Islet precursor cell (in vitro differentiated cells): ENCODE results near the gene POMGNT2.

Source experiments
- DNase-seq: peaks from one replicate; pipeline ENCODE4 v3.0.0-alpha.2; 2018

The POMGNT2 gene

GRCh38 chr3:43102773-43103480 lies 3.0 kb downstream of the POMGNT2 start:
- no peak for DNase-seq

- DNase-seq, result no peak
Observed at GRCh38 chr3:43098761-43099160, 7.1 kb downstream of the POMGNT2 start.

GRCh38 chr3:43097400-43098080 lies 8.3 kb downstream of the POMGNT2 start:
- no peak for DNase-seq

DNA sequence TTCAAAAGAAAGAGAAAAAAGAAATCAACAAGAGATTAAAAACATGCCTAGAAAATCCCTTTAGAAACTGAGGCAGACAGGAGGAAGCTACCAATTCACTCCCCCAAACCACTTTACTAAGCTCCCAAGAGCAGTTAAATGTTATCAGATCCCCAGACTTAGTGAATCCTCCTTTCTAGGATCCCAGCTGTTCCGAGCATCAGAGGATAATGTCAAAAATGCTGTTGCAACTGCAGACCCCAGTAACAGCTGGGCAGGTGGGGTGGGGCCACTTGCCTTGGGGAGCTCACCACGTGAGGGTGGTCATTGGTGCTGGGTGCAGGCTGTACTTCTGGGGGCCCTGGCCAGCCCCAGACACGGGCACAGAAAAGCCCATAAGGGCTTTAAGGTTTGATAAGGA lies 9.1 kb downstream of the POMGNT2 start:
- DNase-seq, result no peak

- DNase-seq, result no peak
Observed at GRCh38 chr3:43095370-43095769, 10.5 kb downstream of the POMGNT2 start.

GRCh38 chr3:43094851-43095250 lies 11.0 kb downstream of the POMGNT2 start:
- no peak for DNase-seq

DNA sequence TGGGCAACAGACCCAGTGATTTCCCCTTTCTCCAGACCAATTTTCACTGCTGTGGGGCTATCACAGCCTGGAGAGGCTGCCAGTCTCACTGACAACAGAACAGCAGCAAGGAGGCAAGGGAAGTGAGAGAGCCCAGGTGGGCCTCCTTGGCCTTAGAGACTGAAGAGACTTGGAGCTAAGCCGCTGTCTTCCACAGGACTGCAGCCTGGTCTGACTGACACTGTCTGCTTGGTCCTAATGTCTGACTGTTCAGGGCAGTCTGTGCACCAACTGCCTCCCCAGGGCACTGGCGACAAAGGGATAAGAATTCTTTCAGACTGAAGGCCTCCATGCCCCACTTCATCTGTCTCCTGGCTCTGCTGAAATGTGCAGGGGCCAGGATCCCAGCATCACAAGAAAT lies 11.5 kb downstream of the POMGNT2 start:
- DNase-seq, result no peak

DNA sequence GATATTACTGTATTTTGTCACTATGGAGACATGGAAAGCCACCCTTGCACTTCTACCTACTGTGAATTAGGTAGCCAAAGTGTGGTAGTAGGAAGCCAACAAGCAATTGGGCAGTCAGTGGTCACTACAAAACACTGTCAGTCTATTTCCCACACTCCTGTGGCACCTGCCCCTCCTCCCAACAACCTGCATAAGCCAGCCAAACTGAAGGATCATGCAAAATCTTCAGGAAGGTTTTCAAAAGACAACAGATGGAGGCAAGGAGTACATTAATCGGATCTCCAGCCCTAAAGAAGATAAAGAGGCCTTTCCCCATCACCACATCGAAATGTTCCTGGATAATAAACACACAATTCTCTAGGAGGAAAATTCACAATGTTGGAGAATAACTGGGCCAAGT lies 11.9 kb downstream of the POMGNT2 start:
- no peak for DNase-seq

GRCh38 chr3:43093006-43093405 lies 12.9 kb downstream of the POMGNT2 start:
- no peak for DNase-seq

- no peak for DNase-seq
Observed at GRCh38 chr3:43091481-43091880, 14.4 kb downstream of the POMGNT2 start.

GRCh38 chr3:43090238-43090637 lies 15.6 kb downstream of the POMGNT2 start:
- DNase-seq, result no peak

GRCh38 chr3:43089081-43089480 lies 16.8 kb downstream of the POMGNT2 start:
- DNase-seq, result no peak

DNA sequence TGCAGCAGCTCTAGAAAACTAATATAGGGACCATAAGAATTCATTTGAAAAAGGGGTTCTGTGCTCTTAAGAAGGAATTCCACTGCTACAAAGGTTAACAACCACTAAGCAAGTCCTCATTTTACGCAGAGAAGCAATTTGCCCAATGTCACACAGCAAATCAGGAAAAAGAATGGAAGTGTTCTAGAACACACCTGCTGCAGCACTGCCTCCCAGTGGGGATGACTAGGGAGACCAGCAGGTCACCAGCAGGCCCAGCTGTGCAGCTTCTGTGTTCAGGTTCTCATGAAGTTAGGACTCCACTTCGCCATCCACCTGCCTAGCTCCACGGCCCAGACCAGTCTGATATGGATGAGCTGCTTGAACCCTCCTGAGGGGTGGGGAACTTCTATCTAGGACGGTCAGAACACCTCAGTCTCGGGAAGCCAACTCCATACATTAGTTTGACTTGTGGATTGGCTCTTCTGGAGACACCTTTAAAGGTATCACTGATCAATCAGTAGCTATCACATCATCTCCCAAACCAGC lies 18.6 kb downstream of the POMGNT2 start:
- no peak for DNase-seq

GRCh38 chr3:43086460-43087165 lies 19.3 kb downstream of the POMGNT2 start:
- DNase-seq, result no peak

- peak; percentile 14 for DNase-seq
Observed at GRCh38 chr3:43082457-43082856, 23.4 kb downstream of the POMGNT2 start.

DNA sequence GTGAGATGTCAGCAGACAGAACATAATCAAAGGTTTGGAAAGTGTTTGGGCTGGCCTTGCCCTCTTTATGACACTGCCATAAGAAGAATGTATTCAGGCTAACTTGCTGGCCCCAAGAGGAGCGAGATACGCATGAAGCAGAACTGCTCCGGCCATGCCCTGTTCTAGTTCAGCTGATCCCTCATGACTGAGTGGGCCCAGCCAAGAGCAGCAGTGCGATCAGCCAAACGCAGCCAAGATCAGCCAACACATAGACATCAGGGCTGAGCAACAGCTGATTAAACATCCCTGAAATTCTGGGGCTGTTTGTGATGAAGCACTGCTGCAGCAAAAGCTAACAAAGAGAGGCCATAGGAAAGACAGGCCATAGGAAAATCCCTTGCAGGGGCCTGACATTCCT lies 24.1 kb downstream of the POMGNT2 start:
- no peak for DNase-seq

DNA sequence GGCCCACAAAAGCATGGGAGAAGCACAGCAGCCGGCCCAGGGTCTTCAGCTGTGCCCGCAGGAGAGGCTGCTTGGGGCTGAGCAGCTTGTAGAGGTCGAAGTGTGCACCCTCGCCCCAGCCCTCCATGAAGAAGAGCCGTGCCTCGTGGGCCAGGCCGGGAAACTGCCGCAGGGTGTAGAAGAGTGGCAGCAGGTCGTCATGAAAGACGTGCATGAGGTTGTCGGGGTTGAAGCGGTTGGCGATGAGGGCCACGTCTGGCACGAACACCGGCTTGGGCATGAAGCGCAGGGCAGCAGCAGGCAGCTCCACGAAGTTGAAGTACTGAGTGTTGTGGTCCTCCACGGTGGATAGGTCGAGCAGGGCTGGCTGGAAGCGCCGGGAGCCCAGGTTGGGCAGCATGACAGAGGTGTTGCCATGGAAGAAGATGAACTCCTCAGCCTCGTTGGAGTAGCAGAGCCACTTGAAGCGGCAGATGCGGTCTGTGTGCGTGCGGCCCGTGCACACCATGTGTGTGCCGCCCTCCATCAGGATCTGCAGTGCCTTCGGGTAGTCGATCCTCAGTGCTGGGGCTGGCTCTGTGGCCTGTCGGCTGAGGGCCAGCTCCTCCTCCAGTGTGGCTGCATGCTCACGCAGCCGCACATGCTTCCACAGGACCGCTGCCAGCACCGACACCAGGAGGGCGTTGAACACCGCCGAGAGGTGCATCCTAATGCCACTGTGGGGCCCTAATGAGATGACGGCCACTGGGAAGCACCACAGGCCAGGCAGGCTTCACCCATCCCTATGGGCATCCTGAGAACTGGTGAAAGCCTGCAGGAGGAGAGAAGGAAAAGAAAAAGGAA lies 24.9 kb downstream of the POMGNT2 start:
- DNase-seq, result no peak

GRCh38 chr3:43079536-43080332 lies 26.1 kb downstream of the POMGNT2 start:
- DNase-seq, result no peak

DNA sequence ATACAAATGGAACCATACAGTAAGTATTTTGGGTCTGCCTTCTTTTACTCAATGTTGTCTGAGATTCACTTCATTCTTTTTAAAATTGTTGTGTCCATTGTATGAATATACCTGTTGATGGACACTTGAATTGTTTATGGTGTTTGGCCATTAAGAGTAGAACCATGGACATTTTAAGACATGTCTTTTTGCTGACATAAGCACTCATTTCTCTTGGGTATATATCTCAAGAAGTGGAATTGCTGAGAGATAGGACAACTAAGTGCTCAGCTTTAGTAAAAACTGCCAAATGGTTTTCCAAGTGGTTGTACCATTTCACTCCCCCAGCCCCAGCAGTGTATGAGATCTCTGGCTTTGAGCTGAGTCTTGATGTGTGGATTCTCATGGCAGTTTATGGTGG lies 28.2 kb downstream of the POMGNT2 start:
- DNase-seq, result no peak

DNA sequence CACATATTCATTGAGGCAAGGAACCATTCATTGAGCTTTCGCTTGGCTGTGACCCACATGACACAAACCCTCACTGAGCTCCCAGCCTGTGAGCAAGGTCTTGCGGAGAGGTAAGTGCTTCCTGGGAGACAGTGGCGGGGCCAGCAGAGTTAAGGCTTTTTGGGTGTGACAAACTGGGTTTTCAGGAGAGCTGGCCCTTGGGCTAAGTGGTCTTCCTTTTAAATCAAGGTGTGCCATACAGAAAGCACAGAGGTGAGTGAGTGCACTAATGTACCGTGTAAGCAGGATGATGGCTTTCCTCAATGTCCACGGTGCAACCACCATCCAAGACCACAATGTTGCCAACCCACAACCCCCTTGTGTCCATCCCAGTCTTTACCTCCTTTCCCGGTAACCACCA lies 28.6 kb downstream of the POMGNT2 start:
- DNase-seq, result peak; percentile 28

GRCh38 chr3:43076857-43077256 lies 29.0 kb downstream of the POMGNT2 start:
- no peak for DNase-seq
